OCI-LY3 (cell line): ENCODE measurements around the gene AKT1S1.
A peak's percentile ranks its signal among the peaks of the same experiment; 100 is the strongest.

Experiments
- H2AFZ ChIP-seq: fragments of 200-600, 300-600 bp; shearing (Covaris generic); 2 replicates; pipeline ENCODE4 v1.6.0; 2014; ENCODE audit warnings: antibody characterized with exemption, low read depth, low read length
- H3K27ac ChIP-seq: fragments of 200-600, 300-600 bp; sonication (generic); 2 replicates; pipeline ENCODE4 v1.5.1; 2014; ENCODE audit warnings: mild to moderate bottlenecking, low read length, moderate library complexity, mixed read lengths
- H3K27me3 ChIP-seq: fragments of 200-600, 300-600 bp; sonication (generic); 2 replicates; pipeline ENCODE4 v1.6.1; 2014; ENCODE audit warnings: low read depth, low read length, mixed read lengths
- H3K36me3 ChIP-seq: fragments of 200-600, 300-600 bp; sonication (generic); replicated peaks from 2 replicates; pipeline ENCODE3; 2014; ENCODE audit warnings: low read depth, low read length, mixed read lengths
- H3K4me1 ChIP-seq: fragments of 300-600, 200-600 bp; sonication (generic); 2 replicates; pipeline ENCODE4 v1.6.1; 2014; ENCODE audit warnings: low read length, mixed read lengths
- H3K4me2 ChIP-seq: fragments of 200-600, 300-600 bp; sonication (generic); 2 replicates; pipeline ENCODE4 v1.6.1; 2014; ENCODE audit warnings: low read length, mixed read lengths
- H3K4me3 ChIP-seq: fragments of 300-600, 200-600 bp; sonication (generic); 2 replicates; pipeline ENCODE4 v1.5.1; 2014; ENCODE audit warnings: antibody characterized with exemption, mild to moderate bottlenecking, low read length, moderate library complexity
- H3K79me2 ChIP-seq: fragments of 300-600, 200-600 bp; shearing (Covaris generic); 2 replicates; pipeline ENCODE4 v1.6.1; 2014; ENCODE audit warnings: mild to moderate bottlenecking, low read length, mixed read lengths
- H3K9ac ChIP-seq: fragments of 300-600, 200-600 bp; shearing (Covaris generic); 2 replicates; pipeline ENCODE4 v1.6.0; 2014; ENCODE audit warnings: mild to moderate bottlenecking, low read length, moderate library complexity
- H3K9me3 ChIP-seq: fragments of 200-600, 300-600 bp; shearing (Covaris generic); 2 replicates; pipeline ENCODE4 v1.6.1; 2014; ENCODE audit warnings: low read length, mixed read lengths; ENCODE audit not compliant: insufficient read depth
- H4K20me1 ChIP-seq: fragments of 200-600, 300-600 bp; sonication (generic); 2 replicates; pipeline ENCODE4 v1.6.1; 2016; ENCODE audit warnings: low read length, mixed read lengths; ENCODE audit not compliant: insufficient read depth
- EZH2phosphoT487 ChIP-seq: fragments of 200-600 bp; shearing (Covaris generic); IDR thresholded peaks from 2 replicates; pipeline ENCODE4 v1.6.1; 2018; ENCODE audit warnings: antibody characterized with exemption, mixed run types, low read depth
- TF ChIP-seq, protein P1 (sequence below): fragments of 200-600, 300-600 bp; sonication (generic); IDR thresholded peaks from 2 replicates; pipeline ENCODE4 v1.5.1; 2014; ENCODE audit warnings: antibody characterized with exemption, low read length, low read depth

Gene AKT1S1

DNA sequence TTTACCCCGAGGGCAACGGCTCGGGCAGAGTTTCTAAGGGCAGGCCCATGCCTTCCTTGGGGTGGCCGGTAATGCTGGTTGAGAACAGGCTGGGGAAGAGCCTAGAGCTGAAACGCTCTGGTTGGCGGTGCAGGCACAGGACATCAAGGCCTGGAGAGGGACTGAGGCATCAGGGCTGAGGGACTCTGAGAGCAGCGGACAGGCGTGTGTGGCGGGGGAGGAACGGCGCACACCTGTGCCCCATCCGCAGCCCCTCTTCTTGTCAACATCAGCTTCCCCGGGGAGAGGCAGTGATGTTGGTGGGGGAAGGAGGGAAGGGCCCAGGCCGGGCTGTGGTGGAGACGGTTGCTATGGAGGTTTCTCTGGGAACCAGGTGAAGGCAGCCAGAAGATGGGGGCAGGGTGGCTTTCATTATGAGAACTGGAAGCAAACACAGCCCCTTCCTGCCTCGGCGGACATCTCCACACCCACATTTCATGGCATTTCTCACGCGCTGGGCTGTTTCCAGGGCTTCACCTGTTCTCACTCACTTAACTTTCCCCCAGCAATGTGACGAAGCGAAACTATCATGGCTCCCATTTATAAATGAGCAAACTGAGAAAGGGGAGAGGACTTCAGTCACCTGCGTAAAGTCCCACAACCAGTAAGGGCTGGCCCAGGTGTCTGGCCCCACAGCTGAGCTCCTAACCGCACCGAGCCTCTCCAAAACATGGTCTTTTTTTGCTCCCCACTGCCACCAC lies 43.6 kb upstream of the AKT1S1 start:
- Histone ChIP-seq H3K4me1 (peaks cover 91% of the 10 kb centered on the region), H2AFZ (no peak overlapping the region), H3K36me3 (peaks cover 23% of the 10 kb centered on the region), H4K20me1 (no peaks in the 10 kb centered on the region), H3K27ac (peak overlapping the region; percentile 94), H3K4me3 (peak overlapping the region; percentile 74), H3K9ac (peak overlapping the region; percentile 93), H3K9me3 (no peaks in the 10 kb centered on the region), H3K79me2 (peaks cover 80% of the 10 kb centered on the region), H3K4me2 (peak overlapping the region; percentile 95), H3K27me3 (no peaks in the 10 kb centered on the region)
- TF ChIP-seq, protein P1, sequence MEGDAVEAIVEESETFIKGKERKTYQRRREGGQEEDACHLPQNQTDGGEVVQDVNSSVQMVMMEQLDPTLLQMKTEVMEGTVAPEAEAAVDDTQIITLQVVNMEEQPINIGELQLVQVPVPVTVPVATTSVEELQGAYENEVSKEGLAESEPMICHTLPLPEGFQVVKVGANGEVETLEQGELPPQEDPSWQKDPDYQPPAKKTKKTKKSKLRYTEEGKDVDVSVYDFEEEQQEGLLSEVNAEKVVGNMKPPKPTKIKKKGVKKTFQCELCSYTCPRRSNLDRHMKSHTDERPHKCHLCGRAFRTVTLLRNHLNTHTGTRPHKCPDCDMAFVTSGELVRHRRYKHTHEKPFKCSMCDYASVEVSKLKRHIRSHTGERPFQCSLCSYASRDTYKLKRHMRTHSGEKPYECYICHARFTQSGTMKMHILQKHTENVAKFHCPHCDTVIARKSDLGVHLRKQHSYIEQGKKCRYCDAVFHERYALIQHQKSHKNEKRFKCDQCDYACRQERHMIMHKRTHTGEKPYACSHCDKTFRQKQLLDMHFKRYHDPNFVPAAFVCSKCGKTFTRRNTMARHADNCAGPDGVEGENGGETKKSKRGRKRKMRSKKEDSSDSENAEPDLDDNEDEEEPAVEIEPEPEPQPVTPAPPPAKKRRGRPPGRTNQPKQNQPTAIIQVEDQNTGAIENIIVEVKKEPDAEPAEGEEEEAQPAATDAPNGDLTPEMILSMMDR, result no peak
- no peak for TF ChIP-seq EZH2phosphoT487

DNA sequence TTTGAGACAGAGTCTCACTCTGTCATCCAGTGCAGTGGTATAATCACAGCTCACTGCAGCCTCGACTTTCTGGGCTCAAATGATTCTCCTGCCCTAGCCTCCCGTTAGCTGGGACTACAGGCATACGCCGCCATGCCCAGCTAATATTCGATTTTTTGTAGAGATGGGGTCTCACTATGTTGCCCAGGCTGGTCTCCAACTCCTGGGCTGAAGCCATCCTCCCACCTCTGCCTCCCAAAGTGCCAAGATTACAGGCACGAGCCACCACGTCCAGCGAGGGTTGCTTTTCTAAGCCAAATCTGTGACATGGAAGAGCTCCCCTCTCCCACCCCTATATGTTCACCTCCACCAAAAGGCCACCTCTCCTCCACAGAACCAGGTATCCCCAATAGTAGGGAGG lies 40.9 kb upstream of the AKT1S1 start:
- Histone ChIP-seq H3K27ac (peak overlapping the region; percentile 87), H3K9me3 (no peaks in the 10 kb centered on the region), H4K20me1 (no peaks in the 10 kb centered on the region), H2AFZ (no peak overlapping the region), H3K4me1 (peaks cover 78% of the 10 kb centered on the region), H3K9ac (no peak overlapping the region), H3K36me3 (peaks cover 42% of the 10 kb centered on the region), H3K4me2 (0 out of 2 replicates have a peak overlapping the region, but pooled peaks have one; percentile 85), H3K79me2 (peaks cover 87% of the 10 kb centered on the region), H3K27me3 (no peaks in the 10 kb centered on the region), H3K4me3 (no peak overlapping the region)
- TF ChIP-seq, protein P1, result no peak
- TF ChIP-seq EZH2phosphoT487, result no peak

DNA sequence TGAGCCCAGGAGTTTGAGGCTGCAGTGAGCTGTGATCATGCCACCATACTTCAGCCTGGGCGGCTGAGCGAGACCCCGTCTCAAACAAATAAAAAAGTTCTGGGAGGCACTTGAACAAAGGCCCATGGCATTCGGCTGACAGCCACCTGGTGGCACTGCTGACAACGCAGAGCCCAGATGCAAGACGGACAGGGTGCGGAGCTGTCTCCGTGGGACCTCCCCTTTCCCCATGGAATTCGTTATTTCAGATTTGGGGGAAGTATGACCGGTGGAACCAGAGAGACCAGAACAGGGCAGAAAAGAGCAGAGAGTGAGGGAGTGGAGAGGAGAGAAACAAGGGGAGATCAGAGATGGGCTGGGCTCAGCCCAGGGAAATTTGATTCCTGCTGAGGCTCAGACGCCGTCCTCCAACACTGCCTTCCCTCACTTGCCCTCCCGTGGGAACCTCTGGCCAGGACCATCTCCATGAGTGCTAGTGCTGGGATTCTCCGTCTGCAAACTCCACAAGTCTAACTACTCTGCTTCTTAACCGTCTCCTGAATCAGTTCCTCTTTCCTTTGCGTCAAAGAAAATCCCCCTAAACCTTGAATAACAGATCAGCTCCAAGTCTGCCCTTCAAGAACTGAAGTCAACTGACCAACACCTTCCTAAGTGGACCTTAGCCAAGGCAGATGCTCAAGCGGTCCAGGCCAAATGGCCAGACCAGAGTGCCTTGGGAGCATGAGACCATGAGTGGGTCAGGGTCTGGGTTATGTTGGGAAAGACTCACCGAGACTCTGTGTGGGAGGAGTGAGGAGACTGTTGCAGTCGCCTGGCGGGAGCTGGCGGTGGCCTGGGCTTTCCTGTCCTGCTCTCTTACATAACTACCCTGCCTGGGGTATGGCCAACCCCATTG lies 39.9 kb upstream of the AKT1S1 start:
- peak overlapping the region; percentile 85 for H3K4me2 ChIP-seq
- H2AFZ ChIP-seq, result no peak overlapping the region
- TF ChIP-seq, protein P1, result peak; percentile 94
- no peak for TF ChIP-seq EZH2phosphoT487
- H4K20me1 ChIP-seq, result no peaks in the 10 kb centered on the region
- no peaks in the 10 kb centered on the region for H3K27me3 ChIP-seq
- peak overlapping the region; percentile 87 for H3K27ac ChIP-seq
- peak overlapping the region; percentile 83 for H3K9ac ChIP-seq
- peaks cover 86% of the 10 kb centered on the region for H3K79me2 ChIP-seq
- peaks cover 47% of the 10 kb centered on the region for H3K36me3 ChIP-seq
- H3K4me1 ChIP-seq, result peaks cover 78% of the 10 kb centered on the region
- no peaks in the 10 kb centered on the region for H3K9me3 ChIP-seq
- H3K4me3 ChIP-seq, result peak overlapping the region; percentile 71

DNA sequence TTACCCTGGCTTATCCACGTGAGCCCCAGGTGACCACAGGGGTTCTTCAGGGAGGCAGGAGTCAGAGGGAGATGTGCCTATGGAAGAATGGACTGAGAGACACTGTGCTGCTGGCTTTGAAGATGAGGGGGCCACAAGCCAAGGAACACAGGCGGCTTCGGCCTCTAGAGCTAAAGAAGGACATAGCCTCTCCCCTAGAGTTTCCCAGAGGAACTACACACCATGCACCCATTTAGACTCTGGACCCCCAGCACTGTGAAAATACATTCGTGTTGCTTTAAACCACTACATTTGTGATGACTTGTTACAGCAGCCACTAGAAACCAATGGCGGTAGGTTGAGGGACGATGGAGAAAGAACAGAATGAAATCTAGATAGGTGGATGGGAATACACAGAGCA lies 38.1 kb upstream of the AKT1S1 start:
- Histone ChIP-seq H3K27me3 (no peaks in the 10 kb centered on the region), H3K4me2 (no peak overlapping the region), H3K9ac (no peak overlapping the region), H3K4me1 (peaks cover 78% of the 10 kb centered on the region), H3K36me3 (peaks cover 49% of the 10 kb centered on the region), H3K27ac (no peak overlapping the region), H3K4me3 (no peak overlapping the region), H4K20me1 (no peaks in the 10 kb centered on the region), H2AFZ (no peak overlapping the region), H3K79me2 (peaks cover 78% of the 10 kb centered on the region), H3K9me3 (no peaks in the 10 kb centered on the region)
- TF ChIP-seq EZH2phosphoT487, result no peak
- TF ChIP-seq, protein P1, result 0 out of 2 replicates have a peak, but pooled peaks have one; percentile 5
